Measurements from ENCODE around the gene SKOR1.

Gene SKOR1

DNA sequence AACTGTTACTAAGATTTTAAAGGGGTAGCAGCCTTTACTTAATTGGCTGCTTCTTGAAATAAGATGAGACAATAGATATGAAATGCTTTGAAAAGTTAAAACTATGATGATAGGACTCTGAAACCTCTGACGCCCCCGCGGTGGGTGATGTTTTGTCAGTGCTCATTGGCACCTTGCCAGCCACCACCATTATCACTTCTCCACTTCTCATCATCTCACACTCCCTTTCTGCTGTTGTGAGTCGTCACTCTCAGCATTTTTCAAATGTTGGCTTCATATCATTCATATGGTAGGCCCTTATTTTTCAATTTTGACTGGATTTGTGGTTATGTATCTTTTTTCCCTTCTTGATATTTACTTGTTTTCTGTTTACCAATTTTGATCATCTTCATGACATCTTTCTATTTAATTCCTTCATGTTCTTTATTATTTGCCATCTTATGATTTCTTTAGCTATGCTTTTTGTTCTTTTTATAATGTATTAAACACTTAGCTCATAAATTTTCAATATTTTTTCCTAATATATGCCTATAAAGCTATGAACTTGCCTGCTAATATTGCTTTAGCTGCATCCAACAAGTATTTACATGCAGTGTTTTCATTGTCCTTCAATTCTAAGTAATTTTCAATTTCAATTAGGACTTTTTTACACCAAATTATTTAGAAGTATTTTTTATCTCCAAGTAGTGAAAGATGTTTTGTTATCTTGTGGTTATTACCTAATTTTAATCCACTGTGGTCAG, 30.3 kb upstream of the SKOR1 start:
- DNase-seq, result peak; percentile 37

DNA sequence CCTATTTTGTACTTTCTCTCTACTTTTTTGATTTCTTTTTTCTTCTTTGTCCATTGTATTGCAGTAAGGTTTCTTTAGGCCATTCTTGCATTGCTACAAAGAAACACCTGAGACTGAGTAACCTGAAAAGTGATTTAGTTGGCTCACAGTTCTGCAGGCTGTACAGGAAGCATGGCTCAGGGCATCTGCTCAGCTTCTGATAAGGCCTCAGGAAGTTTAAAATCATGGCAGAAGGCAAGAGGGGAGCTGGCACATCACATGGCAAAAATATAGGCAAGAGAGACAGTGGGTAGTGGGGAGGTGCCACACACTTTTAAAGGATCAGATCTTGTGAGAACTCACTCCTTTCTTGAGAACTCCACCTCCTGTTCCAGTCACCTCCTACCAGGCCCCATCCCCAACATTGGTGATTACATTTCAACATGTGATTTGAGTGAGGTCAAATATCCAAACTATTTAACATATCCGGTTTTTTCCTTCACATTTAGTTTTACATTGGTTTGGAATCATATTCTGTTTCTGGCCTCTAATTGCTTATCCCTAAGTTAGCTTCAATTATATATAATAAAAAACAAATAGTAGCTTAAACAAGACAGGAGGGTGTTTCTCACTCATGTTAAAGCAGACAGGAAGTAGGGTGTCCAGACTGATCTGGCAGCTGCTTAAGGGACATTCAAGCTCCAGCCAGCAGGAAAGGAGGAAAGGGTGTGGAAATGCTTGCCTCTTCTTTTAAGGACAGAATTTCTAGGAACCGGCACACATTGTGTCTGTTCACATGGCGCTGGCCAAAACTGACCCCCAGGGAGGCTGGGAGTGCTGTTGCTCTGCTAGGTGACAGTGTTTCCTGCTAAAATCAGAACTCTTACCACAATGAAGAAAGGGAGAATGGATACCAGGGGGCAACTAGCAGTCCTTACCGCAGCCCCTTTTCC, 28.8 kb upstream of the SKOR1 start:
- DNase-seq, result no peak

DNA sequence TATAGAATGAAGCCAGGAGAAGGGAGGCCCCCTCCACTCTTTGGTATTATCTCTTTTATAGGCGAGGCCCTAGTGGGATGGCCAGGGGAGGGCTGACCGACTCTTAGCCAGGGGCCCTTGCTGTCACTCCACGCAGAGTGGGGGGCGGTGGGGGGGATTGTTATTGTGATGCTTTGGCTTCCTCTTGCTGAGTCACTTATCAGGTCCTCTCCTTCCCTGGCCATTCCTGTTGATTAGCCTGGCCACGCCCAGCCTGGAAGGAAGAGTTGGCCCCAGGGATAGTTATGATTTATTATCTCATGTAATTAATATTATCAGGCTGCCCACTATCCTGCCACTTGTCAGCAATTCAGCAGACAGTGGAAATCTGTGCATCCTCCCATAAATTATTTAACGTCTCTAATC, 25.5 kb upstream of the SKOR1 start:
- no peak for DNase-seq

DNA sequence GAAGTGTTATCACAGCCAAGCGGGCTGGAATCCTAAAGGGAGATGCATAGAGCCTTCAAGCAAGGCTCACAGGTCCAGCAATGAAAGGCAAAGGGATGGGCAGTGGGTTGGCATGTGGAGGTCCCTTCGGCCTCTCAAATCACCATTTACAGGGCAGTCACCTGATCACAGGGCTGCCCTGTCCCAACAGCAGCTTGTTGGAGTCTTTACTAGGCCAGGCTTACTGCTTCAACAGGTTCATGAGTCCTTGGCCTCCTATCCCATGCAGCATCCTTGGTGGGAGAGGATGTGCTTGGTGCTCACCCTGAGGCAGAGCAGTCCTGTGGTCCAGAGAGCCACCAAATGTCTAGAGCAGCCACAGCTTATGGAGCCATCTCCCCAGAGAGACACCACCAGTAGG, 24.2 kb upstream of the SKOR1 start:
- no peak for DNase-seq

DNA sequence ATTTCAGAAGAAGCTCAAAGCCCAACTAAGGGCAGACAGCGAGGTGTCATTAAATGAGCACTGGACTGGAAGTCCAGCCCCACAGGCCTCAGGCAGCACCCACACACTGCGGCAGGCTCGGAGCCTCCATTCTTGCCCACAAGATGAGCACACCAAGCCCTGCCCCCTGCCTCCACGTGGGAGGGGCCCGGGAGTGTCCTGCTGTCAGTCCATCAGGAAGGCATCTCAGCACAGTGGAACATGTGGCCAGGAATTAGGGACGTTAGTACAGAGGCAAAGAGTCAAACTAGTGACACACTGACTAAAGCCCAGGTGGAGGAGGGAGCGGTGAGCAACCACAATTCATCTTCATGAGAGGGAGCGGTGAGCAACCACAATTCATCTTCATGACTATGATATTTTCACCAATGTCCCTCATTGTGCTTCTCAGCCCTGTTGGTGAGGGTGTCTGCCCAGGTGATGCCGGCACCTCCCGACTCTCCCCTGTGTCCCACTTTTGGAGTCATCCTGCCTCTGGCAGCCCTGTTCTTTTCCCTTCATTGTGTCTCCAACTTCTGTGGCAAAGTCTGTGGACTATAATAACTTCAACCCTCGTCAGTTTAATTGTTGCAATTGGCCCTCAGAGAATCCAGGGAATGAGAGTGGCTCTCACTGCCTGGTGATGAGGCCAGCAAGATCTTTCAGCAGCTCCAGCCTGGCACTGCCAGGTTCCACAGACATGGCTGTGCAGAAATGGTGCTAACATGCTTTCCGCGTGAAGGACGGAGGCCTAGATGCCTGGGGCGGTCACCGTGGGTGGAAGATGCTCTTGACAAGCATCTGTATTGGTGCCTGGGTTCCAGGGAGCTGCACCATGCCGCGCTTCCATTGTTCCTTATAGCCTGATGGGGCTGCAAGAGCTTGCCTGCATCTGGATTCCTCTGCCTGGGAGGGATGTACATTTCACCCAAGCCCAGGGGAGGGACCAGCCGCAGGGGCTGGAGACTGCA, 23.1 kb upstream of the SKOR1 start:
- DNase-seq, result no peak

DNA sequence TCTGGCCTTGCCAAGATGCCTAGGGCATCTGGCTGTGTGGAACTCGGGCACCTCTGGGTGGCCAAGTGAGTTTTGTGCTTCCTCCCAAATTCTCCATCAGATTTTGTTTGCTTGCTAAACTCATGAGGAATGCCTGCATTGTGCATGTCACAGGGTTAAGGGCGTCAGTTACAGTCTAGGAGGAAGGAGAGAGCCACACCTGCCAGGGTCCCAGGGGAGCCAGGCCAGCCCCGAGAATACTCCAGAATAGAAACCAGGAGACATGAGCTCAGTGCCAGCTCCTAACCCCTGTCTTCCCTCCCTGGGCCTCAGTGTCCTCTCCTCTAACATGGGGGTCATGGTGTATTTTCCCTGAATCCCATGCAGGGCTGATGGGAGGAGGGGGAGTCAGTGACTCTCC, 22.0 kb upstream of the SKOR1 start:
- no peak for DNase-seq

DNA sequence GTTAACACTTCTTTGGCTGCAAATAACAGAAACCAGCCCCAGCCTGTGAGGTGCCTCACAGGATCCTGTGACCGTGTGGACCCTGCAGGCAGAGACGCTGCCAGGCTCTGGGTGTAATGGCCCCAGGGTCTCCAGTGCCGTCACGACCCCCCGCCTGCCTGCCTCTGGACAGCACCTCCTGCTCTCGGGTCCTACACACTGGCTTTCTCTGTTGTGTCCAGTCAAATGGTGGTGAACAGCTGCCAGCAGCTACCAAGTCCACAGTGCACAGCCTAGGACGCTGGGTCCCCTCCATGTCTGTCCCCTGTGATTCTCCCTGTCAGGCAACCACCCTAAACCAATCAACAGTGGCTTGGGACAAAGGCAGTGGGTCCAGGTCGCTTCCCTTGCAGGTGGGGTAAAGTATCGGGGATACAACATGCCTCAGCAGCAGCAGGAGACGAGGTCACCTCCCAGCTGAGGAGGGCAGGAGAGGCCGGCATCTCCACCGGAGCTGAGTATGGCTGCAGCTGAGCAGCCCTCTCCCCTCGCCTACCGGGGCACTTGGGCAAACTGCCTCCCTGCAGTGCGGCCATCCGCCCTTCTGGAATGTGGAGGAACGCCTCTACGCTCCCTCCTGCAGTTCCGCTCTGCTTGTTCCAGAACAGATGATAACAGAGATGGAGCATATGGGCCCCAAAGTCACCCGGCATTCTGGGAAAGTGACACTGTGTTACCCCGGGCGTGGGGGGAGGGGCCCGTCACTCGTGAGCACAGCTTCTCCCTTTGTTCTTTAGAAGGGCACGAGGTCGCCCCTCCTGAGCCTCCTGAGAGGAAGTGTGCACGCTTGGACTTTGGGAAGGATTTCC, 21.1 kb upstream of the SKOR1 start:
- DNase-seq, result no peak

DNA sequence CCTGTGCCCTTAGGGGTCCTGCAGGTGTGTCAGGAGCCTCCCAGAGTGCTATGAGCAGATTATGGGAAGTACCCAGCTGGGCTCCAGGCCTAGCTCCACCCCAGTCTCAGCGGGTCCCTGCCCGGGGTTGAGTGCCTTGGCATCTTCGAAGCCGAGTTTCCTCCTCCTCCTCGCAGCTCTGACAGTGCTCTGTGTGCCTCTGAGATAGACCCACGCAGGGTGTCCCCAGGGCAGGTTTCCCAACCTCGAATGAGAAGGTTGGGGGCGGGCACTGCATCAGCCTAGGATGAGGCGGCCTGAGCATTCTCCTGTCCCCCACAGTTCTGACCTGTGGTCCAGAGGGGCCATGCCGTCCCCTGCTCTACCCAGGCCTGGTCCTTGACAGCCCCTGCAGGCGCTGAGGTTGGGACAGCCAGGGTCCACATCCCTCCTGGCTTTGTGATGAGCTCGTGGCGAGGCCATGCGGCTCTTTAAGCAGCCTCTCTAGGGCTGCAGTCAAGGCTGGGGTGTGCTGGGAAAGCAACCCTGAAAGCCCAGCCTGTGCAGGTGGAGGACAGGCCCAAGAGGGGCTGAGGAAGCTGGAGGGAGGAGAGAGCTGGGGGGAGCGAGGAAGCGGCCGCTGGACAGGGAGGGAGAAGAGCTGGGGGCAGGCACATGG, 20.2 kb upstream of the SKOR1 start:
- DNase-seq, result no peak

DNA sequence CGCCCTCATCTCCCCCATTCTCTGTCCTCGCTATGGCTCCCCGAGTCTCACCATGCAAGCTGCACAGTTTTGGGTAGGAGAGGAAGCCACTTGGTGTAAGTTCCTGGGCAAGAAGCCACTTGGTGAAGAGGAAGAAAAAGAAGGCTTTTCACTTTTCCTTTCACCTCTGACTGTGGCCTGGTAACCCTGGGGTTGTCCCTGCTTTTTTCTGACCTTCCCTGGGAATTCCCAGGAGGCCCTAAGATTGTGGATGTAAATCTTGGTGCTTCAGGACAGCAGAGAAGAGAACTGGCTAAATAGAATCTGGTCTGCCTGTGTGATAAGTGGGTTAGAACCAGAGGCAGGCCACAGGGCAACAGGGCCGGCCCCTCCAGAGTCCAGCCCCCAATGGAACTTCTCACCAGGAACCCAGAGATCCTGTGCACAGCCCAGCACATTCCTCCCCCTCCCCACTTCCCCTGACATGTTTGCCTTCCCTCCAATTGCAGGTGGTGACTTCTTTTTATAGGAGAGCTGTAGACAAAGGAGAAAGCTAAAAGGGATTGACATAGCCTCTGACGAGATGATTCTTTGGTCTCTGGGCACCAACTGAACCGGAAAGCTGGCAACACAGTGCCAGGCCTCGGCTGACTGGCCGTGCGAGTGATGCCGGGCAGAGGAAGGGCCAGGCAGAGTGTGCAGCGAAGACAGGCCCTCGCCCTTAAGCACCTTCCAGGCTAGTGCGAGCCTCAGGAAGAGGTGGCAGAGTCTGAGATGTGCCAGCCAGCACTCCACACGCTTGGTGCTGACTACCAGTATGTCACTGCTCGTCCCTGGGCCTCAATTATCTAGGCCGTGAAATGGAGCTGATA, 19.4 kb upstream of the SKOR1 start:
- no peak for DNase-seq

DNA sequence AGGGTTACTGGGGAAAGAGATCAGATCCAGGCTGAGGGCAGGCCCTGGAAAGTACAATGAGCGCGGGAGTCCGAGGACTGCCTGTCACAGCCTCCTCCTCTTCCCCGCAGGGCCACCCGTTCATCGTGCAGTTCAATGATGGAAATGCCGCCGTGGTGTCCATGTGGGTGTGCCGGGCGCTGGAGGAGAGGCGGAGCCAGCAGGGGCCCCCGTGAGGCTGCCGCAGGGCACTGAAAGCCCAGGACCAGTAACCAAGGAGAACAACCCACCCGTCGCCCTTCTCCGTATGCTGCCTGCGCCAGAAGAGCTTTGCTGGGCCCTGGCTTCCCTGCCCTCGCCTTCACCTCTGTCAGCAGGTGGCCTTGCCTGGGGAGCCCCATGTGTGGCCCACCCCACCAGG, 18.8 kb upstream of the SKOR1 start:
- no peak for DNase-seq

DNA sequence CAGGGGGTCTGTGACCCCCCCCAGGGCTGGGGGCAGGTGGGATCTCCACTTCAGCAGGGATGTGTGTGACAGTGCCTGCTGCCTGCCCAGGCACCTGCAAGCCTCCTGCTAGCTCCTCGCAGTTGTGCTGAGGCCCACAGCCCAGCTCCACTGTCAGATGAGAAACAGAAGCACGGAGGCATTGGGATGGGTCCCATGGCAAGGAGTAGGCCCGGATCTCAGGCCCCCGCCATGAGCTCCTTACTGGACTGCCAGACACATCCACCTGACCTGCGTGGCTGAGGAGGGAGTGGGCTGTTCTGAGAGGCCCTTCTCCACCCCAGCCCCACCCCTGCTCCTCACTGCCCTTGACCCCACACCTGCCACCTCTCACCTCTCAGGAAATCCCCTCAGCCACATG, 18.2 kb upstream of the SKOR1 start:
- DNase-seq, result no peak

DNA sequence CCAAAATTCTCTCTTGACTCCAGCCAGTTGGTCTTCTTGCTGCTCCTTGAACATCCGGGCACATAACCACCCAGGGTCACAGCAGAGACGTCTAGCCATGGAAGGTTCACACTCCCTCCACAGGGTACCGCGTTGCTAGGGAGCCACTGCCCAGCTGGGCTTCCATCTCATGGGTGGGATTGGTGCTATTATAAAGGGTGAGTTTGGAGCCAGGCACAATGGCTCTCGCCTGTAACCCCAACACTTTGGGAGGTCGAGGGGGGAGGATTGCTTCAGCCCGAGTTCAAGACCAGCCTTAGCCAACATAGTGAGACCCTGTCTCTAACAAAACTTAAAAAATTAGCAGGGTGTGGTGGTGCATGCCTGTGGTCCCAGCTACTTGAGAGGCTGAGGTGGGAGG, 17.5 kb upstream of the SKOR1 start:
- DNase-seq, result no peak

DNA sequence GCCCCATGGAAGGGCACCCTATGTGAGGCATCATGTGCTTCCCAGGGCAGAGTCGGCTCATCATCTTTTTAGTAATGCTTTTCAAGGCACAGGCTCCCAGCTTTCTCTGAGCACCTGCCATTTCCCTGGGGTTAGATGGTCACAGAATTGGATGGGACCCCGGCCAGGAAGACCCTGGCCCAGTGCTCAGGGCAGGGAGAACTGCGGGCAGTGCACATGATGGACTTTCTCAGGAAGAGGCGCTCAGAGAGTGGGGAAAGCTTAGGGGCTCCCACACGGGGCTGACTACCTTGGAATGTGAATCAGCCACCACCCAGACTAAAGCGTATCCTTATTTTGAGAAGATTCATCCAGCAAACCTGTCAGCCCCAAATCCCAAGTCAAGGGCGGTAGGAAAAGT, 16.5 kb upstream of the SKOR1 start:
- DNase-seq, result no peak

DNA sequence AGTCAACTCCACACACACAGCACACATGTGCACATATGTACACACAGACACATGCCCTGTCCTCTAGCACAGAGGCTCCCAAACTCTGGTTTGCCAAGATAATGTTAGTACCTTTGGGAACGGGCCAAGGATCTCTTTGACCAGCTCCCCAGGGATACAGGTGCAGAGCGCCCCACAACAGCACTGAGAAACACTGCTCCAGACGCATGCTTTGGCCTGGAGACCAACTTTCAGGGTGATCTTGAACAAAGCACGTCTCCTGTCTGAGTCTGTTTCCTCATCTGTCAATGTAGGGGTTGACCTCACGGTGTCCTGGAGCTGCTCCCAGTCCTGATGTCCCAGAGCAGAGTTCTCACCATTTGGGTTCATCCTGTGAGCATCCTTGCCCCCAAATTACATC, 15.9 kb upstream of the SKOR1 start:
- no peak for DNase-seq

DNA sequence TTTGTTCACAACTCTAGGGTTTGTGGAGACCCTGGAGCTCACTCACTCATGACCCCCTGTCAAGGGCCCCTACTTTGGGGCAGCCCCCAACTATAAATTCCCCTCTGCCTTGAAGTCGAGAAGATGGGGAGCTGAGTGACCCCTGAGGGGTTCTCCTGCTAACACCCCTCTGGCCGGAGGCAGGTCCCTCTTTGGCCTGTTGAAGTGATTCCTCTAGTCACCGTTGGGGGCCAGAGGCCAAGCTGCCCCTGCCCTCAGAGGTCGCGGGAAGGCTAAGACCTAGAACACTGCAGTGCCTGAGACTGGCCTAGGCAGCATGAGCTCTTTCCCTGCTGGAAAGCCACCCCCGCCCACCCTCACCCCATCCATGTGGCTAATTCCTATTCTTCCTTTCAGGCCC, 15.4 kb upstream of the SKOR1 start:
- no peak for DNase-seq

DNA sequence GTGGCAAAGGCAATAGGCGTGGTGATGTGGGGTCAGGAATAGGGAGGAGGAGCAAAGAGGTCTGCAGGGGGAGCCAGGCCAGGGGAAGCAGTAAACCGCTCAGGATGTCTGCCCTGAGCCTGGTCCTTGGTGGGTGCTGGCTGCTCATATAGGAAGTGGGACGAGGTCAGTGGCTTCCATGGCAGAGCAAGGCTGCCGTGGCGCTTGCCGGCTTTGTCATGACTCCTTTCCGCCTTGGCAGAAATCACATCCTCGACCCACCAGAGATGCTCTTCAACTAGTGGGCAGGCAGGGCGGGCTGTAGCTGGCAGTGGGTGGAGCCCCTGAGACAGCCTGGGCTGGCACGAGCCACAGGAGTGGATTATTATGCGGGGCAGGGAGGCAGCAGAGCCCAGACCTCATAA, 13.1 kb upstream of the SKOR1 start:
- no peak for DNase-seq

DNA sequence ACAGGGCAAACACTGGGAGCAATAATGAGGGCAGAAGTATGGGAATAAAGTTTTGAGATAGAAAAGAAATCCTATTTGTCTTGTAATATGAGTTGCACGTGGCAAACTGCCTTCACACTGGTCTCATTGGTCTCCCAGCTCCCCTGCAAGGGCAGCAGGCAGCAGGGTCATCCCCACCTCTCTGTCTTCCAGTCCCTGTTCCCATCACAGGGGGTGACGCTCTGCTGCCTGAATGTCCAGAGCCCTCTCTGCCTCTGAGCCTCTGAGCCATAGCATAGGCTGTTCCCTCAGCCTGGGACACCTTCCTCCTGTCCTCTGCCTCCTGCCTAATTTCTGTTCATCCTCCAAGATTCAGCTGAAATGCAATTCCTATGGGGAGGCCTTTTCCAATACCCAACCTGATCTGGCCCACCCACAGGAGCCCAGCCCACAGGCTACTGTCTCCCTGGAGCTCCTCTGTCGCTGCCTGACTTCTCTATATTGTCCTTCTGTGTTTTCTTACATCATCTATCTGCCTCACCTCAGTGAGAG, 12.1 kb upstream of the SKOR1 start:
- DNase-seq, result no peak

DNA sequence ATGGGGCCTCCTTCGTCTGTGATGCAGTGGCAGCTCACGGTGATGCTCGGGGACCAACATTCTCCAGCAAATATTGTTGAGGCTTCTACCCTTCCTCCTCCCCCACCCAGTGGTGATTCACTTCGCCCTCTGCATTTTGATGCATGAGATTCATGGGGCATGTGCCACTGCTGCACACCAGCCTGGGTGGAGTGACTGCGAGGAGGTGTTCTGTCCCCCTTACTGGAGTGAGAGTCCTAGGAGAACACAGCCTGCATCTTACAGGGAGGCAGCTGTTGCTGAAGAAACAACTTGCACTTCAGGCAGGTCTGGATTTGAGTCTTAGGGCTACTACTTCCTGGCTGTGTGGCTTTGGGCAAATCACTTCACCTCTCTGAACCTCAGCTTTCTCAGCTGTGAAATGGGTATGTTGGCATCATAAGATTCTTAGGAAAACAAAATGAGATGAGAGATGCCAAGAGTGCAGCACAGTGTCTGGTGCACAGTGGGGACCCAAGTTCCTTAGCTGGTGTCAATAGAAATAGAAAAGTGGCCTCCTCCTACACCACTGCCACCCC, 10.2 kb upstream of the SKOR1 start:
- no peak for DNase-seq

DNA sequence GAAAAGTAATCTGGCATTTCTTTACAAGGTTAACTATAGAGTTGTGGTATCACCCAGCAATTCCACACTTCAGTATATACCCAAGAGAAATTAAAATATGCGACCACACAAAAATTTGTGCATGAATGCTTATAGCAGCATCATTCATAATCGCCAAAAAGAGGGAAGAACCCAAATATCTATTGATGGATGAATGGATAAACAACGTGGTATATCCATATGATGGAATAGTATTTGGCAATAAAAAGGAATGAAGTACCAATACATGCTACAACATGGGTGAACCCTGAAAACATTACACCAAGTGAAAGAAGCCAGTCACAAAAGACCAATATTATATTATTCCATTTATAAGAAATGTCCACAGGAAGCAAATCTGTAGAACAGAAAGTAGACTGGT, 8.6 kb upstream of the SKOR1 start:
- no peak for DNase-seq

DNA sequence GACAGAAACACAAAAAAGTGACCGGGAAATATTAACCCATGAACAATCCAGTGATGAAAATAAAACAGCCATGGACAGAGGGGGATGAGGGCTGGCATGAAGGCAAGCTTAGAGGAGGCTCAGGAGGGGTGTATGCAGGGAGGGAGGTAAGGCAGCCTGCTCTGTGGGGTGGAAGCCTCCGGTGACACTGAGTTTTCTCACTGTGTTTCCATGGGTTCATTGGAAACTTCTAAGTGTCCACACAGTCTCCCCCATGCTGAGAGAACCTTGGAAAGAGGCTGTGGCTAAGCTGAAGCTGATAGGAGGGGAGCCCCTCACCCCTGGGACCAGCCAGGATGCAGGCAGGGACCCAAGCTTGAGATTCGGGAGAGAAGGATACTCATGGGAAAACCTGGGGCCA, 6.8 kb upstream of the SKOR1 start:
- DNase-seq, result no peak
